22Rv1 (cell line): Measurements from ENCODE around the gene ESYT2.
A peak's percentile ranks its signal among the peaks of the same experiment; 100 is the strongest.

Experiments used
- H3K27ac ChIP-seq: fragments of 450-650 bp; 2 replicates; pipeline ENCODE4 v1.5.1; 2017
- ZFX ChIP-seq: fragments of 450-650 bp; IDR thresholded peaks from 2 replicates; pipeline ENCODE4 v1.6.1; 2017; ENCODE audit warnings: antibody characterized with exemption, borderline replicate concordance
- TF ChIP-seq, protein P1 (sequence below): fragments of 450-650 bp; IDR thresholded peaks from 2 replicates; pipeline ENCODE4 v1.5.1; 2017; ENCODE audit warnings: mild to moderate bottlenecking

Gene ESYT2

DNA sequence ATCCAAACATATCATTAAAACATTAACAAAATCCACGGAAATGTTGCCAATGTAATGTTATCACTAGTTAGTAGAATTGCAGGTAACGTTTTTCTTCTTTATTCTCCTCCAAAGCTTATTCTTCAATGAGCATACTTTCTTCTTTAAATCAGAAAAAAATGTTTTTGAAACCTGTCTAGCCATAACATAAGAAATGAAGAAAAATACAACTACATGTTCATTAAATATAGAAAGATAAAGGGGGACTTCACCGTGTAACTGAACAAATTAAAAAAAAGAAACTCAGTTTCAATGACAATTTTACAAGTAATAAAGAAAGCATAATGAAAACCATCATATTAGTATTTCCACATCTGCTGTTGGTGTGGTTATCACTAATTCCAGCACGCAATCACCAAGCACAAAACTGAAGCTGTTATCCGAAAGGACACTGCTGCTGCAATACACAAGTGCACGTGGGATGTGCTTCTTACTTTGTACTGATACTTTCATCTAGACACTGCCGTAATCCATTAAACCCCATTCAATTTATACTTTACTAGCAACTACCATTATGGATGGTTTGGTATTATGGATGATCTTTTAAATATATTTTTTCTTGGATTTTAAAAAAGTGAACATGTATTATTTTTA lies 9.6 kb downstream of the ESYT2 start:
- TF ChIP-seq, protein P1, sequence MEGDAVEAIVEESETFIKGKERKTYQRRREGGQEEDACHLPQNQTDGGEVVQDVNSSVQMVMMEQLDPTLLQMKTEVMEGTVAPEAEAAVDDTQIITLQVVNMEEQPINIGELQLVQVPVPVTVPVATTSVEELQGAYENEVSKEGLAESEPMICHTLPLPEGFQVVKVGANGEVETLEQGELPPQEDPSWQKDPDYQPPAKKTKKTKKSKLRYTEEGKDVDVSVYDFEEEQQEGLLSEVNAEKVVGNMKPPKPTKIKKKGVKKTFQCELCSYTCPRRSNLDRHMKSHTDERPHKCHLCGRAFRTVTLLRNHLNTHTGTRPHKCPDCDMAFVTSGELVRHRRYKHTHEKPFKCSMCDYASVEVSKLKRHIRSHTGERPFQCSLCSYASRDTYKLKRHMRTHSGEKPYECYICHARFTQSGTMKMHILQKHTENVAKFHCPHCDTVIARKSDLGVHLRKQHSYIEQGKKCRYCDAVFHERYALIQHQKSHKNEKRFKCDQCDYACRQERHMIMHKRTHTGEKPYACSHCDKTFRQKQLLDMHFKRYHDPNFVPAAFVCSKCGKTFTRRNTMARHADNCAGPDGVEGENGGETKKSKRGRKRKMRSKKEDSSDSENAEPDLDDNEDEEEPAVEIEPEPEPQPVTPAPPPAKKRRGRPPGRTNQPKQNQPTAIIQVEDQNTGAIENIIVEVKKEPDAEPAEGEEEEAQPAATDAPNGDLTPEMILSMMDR: no peak
- no peak for TF ChIP-seq ZFX
- peak overlapping the region; percentile 56; the same call in 1 of the 2 replicates for H3K27ac ChIP-seq

DNA sequence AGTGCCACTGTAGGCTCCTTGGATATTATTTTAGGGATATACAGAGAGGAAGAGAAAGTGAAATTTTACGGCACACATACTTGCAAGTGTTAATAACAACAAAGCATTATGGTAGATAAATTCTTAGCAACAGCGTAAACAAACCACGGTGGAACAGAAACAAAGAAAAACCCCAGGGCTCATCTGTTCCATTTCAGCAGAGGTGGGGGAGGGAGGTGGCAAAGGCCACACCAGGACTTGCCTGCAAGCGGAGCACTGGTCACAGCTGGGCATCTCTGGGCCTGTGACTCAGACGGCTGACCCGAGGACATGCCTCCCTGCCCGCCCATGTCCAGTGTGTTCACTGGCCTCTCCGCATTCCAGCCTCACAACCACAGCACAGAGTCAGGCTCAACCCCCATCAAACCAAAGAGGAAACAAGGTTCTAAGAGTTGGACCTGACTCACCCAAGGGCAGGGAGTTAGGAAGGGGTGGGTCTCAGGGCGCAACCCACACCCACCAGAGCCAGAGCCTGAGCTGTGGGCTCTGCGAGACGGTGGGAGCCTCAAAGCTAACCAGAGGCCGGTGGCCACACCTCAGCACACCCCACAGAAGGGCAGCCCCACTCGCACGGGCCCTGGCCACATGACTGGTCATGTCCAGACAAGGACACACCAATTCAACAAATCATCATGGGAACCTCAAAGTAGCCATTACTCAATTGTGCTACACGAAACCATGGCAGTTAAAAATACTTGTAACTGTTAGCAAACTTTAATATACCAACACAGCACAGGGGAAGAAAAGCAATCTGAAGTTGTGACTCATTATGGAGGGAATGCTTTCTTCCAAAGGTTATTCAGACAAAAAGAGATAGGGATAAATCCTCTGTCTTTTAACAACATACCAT lies 10.7 kb downstream of the ESYT2 start:
- H3K27ac ChIP-seq: peak overlapping the region; percentile 56
- TF ChIP-seq ZFX: no peak
- TF ChIP-seq, protein P1: peak; percentile 16; the same call in 1 of the 2 replicates

DNA sequence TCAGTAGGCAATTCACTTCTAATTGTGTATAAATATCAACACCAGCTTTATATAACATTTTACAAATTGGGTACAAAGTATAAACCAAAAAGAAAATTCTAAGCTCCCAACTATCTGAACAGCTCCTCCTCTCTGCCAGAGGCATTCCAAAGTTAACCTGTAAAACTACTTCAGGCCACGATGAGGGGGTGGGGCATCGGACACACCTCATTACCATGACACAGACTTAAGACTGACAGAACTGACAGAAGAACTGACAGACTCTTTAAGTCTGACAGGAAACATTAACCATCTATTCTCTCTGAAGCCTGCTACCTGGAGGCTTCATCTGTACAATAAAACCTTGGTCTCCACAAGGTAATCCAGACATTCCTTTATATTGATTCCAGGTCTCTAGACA lies 12.3 kb downstream of the ESYT2 start:
- TF ChIP-seq, protein P1: no peak
- TF ChIP-seq ZFX: no peak
- H3K27ac ChIP-seq: peak overlapping the region; percentile 56

DNA sequence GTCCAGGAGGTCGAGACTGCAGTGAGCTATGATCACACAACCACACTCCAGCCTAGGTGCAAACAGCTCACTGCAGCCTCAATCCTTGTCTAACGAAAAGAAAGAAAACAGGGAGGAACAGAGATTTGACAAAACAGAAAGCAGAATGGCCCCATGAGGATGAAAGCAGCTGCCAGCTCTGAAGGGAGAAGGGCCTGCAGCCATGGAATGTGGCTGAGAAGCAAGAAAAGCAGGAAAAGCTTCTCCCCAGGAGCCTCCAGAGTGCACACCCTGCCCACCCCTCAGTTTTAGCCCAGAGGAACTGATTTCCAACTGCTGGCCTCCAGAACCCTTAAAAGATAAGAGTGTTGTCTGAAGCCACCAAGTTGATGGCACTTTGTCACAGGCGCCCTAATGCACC lies 13.0 kb downstream of the ESYT2 start:
- no peak for TF ChIP-seq ZFX
- H3K27ac ChIP-seq: 0 out of 2 replicates have a peak overlapping the region, but pooled peaks have one; percentile 56

DNA sequence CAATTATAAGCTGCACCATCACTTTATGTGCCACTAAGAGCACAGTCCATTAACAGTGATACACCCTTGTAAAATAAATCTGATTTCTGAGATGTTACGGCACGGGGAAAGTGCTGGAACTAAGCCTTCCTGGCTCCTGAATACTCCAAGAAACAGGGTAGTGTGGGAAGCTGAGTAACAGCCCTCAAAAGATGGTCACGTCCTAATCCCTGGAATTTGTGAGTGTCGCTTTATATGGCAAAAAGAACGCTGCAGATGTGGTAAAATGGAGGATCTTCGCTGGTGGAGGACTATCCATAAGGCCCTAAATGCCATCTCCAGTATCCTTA lies 13.5 kb downstream of the ESYT2 start:
- H3K27ac ChIP-seq: no peak overlapping the region
- no peak for TF ChIP-seq ZFX
- TF ChIP-seq, protein P1: no peak

DNA sequence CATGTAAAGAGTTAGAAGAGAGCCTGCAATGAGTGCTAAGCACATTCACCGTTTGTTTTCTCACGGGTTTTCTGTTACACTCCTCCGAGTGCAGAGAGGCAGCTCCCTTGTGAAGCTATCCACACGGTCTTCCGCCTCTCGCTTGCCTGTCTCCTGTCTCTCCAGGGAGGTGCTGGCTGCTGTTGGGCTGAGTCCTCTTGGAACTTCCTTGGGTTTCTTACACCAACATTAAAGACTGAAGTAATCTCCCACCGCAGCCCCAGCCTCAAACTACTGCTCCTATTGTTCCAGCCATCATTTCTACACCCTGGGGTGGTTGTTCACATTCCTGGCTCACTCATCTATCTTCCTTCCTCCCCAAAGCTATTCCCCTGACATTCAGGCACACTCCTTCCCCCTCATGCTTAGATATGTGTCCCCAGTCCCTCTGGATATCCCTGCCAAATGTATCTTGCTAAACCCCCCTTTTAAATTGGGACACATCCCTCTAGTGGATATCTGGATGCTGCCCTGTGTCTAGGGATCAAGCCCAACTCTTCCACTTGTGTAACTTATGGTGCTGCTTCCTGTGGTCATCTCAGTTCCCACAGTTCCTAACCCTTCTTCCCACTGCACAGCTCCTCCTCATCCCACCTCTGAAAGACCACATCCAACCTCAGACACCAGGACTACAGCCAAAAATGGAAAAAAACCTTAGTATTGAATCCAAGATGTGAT lies 14.1 kb downstream of the ESYT2 start:
- no peak overlapping the region for H3K27ac ChIP-seq

DNA sequence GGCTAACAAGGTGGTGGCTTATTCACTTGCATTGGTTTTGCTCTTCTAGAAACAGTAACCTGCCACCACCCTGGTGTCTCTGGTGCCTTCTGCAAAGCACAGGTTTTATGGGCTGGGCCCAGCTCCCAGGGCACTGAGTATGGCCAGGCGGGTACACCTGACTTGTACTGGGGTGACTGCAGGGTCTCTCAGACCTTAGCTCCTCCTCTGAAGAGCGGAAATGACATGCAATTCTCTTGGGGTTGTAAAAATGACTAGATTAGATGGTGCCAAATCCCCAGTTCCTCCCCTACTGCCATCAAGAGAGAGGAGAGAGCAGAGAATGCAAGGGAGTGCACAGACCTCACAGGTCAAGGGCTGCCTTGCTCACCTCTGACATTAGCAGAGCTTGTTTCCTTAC lies 14.7 kb downstream of the ESYT2 start:
- no peak overlapping the region for H3K27ac ChIP-seq
- TF ChIP-seq, protein P1: no peak
- TF ChIP-seq ZFX: no peak

More for the DNA sequence above, 14.1 kb downstream of the ESYT2 start:
- TF ChIP-seq, protein P1: no peak
- TF ChIP-seq ZFX: no peak
